Prostate gland (tissue), 2 donors: Measurements from ENCODE around the gene LRRC8A.

Experiments
- POLR2AphosphoS5 ChIP-seq: sonication (generic); formaldehyde crosslinking; IDR thresholded peaks from one replicate; pipeline ENCODE4 v1.6.1; 2017; ENCODE audit warnings: antibody characterized with exemption
- TF ChIP-seq, protein P1 (sequence below), 4 experiments: fragments of 200-600 bp in 2 of 4; fragments of 450-650 bp in 2 of 4; sonication (generic) in 2 of 4; IDR thresholded peaks; 1 replicate in 3 of 4; 2 replicates in 1 of 4; pipeline ENCODE4 v1.5.1; 2016 to 2019; ENCODE audit warnings: antibody characterized with exemption in 4 of 4, mild to moderate bottlenecking in 2 of 4, moderate library complexity in 2 of 4

DNA sequence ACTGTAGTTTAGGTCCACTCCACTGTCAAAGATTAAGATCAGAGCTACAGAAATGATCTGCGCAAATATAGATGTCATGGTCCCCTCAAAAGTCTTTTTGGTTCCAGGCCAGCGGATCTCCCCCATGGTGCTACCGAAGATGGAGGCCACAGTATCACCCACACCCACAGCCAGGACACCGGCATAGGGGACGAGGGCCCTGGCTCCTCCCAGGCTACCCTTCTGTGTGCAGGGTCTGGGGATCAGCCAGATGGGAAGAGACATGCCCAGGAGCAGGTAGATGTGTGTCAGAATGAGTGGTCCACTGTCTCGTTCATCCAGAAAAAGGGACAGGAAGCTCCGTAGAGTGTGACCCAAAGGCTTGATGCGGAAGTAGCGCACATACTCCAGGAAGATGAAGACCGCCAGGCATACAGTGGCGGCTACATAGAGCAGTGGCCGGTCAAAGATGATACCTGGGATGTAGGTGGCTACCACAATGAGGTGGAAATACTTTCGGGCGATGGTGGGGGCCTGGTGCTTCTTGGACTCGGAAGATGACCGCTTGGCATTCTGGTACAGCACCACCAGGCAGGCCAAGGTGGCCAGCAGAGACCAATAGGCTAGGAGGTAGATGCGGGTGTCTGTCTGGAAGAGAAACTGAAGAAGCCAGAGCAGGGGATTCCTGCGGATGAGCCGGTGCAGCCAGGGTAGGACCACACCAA, 64.0 kb downstream of the LRRC8A start:
- TF ChIP-seq, protein P1, sequence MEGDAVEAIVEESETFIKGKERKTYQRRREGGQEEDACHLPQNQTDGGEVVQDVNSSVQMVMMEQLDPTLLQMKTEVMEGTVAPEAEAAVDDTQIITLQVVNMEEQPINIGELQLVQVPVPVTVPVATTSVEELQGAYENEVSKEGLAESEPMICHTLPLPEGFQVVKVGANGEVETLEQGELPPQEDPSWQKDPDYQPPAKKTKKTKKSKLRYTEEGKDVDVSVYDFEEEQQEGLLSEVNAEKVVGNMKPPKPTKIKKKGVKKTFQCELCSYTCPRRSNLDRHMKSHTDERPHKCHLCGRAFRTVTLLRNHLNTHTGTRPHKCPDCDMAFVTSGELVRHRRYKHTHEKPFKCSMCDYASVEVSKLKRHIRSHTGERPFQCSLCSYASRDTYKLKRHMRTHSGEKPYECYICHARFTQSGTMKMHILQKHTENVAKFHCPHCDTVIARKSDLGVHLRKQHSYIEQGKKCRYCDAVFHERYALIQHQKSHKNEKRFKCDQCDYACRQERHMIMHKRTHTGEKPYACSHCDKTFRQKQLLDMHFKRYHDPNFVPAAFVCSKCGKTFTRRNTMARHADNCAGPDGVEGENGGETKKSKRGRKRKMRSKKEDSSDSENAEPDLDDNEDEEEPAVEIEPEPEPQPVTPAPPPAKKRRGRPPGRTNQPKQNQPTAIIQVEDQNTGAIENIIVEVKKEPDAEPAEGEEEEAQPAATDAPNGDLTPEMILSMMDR (IDR thresholded peaks at IDR 0.05), result no peak
- TF ChIP-seq POLR2AphosphoS5, result no peak
